ENCODE results near the gene FABP3.

Gene FABP3

GRCh38 chr1:31371121-31371959 lies 1.5 kb downstream of the FABP3 start:
- DNase-seq: no peak

DNA sequence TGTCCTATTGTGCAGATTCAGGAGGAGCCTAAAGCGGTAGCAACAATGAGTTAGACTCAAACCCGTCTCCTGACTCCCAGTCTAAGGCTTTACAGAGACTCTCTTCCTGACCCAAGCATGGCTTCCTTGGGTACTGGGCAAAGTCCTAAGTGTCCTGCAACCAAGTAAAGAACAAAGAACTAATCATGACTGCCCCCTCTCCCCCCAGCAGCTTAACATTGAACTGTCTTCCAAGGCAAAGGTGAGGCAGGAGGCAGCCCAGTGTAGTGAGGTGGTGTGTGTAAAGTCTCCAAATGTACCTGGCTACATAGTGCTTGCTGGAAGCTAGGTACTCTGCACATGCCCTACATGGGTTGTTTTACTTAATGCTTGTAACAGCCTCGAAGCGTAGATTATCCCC lies 2.3 kb downstream of the FABP3 start:
- no peak for DNase-seq

GRCh38 chr1:31370021-31370420 lies 2.9 kb downstream of the FABP3 start:
- DNase-seq: no peak

- no peak for DNase-seq
These were observed 4.2 kb downstream of the FABP3 start for GRCh38 chr1:31368611-31369107.

GRCh38 chr1:31366796-31367195 lies 6.1 kb downstream of the FABP3 start:
- DNase-seq: no peak

DNA sequence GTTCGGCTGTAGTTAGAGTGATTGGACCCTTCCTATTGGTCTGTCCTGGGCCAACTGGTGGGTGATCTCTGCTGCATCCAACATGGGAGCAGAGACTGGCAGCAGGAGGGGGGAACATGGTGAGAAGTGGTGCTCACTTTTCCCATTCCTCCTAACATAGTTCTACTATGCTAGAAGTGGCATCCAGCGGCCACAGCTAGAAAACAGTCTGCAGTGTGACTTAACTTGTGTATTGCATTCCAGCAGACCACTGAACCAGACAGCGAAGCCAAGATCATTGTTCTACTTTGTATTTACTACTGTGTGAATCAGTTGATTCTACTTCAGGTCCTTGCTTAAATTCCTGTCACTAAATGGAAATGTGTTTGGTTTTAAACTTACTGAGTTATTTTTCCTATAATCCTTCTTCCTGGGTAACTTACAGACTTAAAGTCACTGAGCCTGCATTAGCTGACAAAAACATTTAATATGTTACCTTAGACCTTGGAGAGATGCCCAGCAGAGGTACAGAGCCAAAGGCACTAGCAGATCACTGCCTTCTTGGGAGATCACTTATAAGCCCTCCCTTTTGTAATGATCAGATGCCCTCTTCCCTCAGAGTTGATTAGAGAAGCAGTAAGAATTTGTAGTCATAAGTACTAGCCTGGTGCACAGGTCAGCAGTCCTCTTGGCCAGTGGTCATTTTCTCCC lies 8.2 kb downstream of the FABP3 start:
- no peak for DNase-seq

DNA sequence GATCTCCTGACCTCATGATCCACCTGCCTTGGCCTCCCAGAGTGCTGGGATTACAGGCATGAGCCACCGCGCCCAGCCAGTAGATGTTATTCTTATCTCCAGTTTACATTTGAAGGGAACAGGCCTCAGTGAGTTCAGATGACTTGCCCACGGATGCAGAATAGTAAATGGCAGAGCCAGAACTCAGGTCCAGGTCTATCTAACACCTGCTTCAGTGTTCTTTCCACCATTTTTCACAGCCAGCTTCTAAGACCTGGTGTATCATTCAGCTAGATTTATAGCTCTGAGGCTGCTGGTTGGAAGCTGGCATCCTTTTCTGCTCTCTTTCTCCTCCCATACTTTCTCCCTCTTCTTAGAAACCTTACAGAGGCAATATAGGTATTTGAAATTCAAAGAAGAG lies 10.8 kb downstream of the FABP3 start:
- no peak for DNase-seq

- no peak for DNase-seq
These were observed 11.3 kb downstream of the FABP3 start for GRCh38 chr1:31361607-31362006.

GRCh38 chr1:31356427-31356826 lies 16.4 kb downstream of the FABP3 start:
- DNase-seq: no peak

DNA sequence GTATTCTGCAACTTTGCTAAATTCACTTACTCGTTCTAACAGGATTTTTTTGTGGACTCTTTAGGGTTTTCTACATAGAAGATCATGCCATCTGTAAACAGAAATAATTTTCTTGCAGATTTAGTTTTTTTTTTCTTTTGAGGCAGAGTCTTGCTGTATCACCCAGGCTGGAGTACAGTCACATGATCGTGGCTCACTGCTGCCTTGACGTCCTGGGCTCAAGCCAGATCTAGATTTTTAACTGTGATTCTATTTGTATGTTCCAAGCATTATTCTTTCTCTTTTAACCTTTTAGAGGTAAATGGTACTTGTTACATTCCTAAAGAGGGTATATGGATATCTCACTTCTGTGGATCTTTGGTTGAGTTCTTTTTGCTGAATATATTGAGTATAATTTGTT lies 18.6 kb downstream of the FABP3 start:
- no peak for DNase-seq

DNA sequence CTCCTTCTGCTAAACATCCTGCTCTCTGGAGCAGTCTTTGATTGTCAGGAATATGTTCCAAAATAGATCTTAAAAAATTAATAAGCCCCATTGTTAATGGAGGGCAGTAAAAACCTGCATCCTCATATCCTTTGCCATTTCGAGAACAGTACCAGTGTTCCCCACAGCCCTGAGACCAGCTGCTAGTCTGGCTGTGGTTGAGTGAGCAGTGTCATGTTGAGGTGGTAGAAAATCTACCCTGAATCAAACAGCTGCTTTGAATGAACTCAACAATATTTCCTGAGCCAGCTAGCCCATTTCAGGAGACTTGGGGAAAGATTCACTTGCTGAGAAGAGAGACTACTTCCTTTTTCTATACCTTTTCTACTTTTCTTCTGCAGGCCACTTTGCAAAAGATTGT lies 24.4 kb downstream of the FABP3 start:
- DNase-seq: no peak

GRCh38 chr1:31346785-31347184 lies 26.1 kb downstream of the FABP3 start:
- no peak for DNase-seq

GRCh38 chr1:31345635-31346034 lies 27.2 kb downstream of the FABP3 start:
- DNase-seq: no peak

GRCh38 chr1:31344503-31344902 lies 28.4 kb downstream of the FABP3 start:
- DNase-seq: no peak

GRCh38 chr1:31336687-31337467 lies 36.0 kb downstream of the FABP3 start:
- DNase-seq: no peak

DNA sequence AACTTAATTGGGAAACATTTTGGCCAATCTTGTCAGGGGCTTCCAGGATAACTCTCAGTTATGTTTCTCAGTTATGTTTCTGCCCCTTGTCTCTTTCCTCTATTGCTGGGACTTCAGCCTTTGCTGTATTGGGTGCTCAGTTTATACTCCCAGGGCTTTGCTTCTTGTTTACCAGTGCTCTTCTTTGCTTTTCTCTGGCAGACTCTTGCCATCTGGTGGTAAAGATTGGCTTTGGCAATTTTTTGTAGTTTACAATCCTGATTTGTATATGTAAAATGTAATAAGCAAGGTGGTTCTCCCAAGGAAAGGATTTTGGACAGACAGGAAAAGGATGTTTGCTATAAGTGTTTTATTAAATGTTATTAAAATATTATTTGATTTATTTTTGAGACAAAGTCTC lies 37.9 kb downstream of the FABP3 start:
- no peak for DNase-seq

DNA sequence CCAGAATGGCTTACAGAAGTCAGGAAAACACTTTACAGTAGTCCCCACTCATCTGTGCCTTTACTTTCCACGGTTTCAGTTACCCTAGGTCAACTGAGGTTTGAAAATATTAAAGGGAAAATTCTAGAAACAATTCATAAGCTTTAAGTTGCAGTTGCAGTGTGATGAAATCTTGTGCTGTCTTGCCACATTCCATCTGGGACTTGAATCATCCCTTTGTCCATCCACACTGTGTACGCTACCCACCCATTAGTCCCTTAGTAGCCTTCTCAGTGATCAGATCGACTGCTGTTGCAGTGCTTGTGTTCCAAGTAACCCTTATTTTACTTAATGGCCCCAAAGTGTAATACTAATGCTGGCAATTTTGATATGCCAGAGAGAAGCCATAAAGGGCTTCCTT lies 45.5 kb downstream of the FABP3 start:
- no peak for DNase-seq

- DNase-seq: no peak
These were observed 46.4 kb downstream of the FABP3 start for GRCh38 chr1:31326461-31326860.

- no peak for DNase-seq
These were observed 47.9 kb downstream of the FABP3 start for GRCh38 chr1:31324992-31325391.

- DNase-seq: no peak
These were observed 48.8 kb downstream of the FABP3 start for GRCh38 chr1:31324093-31324492.

DNA sequence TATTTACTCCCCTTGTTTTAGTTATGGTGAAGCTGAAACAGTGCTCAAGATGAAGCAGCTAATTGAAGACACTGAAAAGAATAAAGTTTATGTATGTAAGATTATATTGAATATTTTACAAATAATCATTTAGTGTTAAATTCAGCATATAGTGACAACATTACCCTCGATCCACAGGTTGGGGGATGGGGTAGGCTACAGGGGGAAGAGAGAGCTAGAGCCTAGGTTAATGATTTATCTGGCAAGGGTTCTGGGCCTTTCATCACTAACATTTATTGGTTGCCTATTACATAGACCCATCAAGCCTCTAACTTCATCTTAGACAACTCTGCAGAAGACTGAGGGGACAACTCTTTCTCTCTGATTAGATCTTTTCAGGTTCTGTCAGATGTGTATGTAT lies 54.7 kb downstream of the FABP3 start:
- no peak for DNase-seq

DNA sequence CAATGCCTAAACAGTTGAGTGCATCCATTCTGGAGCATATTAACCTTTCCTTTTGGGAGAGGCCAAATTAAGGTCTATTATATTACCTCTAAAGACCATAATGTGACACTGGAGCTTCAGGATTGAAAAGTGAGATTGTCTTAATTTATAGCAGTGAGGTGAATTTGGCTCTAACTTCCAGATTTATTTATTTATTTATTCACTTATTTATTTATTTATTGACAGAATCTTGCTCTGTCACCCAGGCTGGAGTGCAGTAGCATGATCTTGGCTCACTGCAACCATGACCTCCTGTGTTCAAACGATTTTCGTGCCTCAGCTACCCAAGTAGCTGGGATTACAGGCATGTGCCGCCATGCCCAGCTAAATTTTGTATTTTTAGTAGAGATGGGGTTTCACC lies 57.0 kb downstream of the FABP3 start:
- no peak for DNase-seq

Measured in activated effector memory CD4-positive, alpha-beta T cell treated with Interleukin-2 at 50 U/mL for 16 hours (primary cell).